Fibroblast of skin of right biceps (primary cell): Measurements from ENCODE around the gene CDC42EP2.

ENCODE experiments used
- DNase-seq: peaks from one replicate; pipeline ENCODE4 v3.0.0-alpha.2; 2013

CDC42EP2 gene

DNA sequence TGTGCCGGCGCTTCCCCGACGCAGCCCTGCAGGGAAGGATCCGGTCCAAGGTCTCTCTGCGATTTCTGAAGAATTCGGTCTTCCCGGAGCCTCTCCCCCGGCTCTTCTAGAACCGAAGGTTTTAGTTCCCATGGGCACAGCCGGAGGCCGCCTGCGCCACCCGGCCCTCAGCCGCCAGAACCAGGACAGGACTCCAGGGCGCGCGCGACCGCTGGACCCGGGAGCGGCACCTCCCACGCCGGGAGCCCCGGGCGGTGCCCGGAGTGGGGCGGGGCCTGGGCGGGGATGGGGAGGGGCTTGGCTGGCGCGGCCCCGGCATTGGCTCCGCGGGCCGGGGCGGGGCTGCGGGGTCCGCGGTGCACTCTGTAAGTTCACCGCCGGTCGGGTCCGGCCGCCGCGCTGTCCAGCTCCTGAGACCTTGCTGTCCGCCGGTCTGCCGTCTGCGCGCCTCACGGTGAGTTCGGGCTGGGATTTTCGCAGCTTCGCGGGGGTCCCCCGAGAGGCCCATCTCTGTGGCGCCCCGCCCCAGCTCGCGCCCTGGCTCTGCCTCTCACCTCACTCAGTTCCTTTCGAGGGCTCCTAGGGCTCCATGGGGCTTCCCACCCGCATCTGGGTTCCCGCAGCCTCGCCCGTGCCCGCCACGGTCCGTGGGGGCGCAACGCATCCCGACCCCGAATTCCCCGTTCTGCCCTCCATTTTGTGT lies at the start of gene CDC42EP2:
TSS of gene CDC42EP2 (plus strand) at position 366 of the 703 bp plus-strand sequence. CDS start 6,033 bp downstream, outside the sequence.
- DNase-seq = peak; percentile 75

- DNase-seq = no peak
Observed at GRCh38 chr11:65266210-65266609, 48.5 kb upstream of the CDC42EP2 start.

- peak; percentile 89 for DNase-seq
Observed at GRCh38 chr11:65274735-65275682, 39.7 kb upstream of the CDC42EP2 start.

DNA sequence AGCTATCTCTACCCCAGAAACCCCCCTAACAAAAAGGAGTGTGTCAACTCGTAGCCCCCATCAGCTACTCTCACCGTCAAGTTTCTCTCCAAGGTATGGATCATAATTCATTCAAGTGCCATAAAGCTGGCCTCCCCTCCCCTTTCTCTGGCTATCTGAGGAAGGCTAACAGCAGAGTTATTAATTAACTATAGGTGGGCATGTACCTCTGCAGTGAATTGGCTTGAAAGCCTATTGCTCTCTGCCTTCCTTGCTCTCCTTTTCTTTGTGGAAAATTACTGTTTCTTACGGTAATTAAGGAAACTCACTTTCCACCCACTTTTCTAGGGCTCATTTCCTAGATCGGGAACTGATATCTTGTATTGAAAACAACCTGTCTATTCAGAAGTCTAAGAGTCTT lies 38.8 kb upstream of the CDC42EP2 start:
- no peak for DNase-seq

GRCh38 chr11:65277631-65278277 lies 36.9 kb upstream of the CDC42EP2 start:
- DNase-seq = no peak

- peak; percentile 49 for DNase-seq
Observed at GRCh38 chr11:65278356-65278755, 36.3 kb upstream of the CDC42EP2 start.

- no peak for DNase-seq
Observed at GRCh38 chr11:65279279-65279678, 35.4 kb upstream of the CDC42EP2 start.

GRCh38 chr11:65279741-65280440 lies 34.8 kb upstream of the CDC42EP2 start:
- peak; percentile 97 for DNase-seq

GRCh38 chr11:65280646-65281045 lies 34.0 kb upstream of the CDC42EP2 start:
- no peak for DNase-seq

- DNase-seq = no peak
Observed at GRCh38 chr11:65286686-65287085, 28.0 kb upstream of the CDC42EP2 start.

DNA sequence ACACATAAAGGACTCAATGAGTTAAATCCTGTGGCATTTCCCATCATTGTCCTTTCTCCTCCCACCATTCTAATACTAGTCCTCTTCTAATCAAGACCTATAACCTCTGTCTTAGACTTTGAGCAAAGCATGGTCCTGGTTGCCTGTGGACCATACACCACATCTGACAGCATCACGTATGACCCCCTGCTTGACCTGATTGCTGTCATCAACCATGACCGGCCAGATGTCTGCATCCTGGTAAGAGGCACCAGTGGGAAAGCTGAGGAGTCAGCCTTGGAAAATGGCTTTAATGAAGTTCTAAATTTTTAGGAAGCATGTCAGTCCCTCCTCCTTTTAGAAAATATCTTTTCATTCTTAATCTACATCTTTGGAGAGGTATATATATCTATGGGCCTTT lies 27.1 kb upstream of the CDC42EP2 start:
- DNase-seq = no peak

DNA sequence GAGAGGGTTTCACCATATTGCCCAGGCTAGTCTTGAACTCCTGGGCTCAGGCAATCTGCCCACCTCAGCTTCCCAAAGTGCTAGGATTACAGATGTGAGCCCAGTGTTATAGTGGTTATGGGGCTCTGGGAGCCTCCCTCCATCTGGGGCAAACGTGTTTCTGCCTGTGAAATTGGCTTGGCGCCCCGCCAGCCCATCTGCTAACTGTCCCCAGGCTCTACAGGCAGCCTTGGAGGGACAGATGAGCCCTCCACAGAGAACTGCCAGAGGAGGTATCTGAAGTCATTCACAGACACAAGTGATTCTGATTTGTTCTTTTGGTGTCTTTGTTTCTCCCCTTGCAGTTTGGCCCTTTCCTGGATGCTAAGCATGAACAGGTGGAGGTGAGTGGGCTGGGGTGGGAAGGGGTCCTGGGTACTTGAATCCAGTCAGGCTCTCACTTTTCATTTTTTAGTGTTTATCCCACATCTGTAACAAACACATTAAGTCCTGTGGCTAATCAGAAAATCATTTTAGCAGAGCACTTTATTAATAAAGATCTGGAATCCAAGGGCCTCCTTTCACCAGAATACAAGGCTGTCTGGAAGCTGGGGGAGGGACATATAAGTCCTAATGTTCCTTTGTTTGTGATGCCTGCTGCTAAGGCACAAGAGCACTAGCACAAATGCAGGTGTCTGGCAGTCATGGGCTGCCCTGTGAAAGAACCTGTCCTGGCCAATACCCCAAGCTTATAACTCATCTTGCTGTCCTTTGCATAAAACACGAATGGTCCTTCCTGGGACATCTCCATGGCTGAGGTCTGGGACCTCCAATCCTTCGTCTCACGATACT lies 25.7 kb upstream of the CDC42EP2 start:
- DNase-seq = no peak

GRCh38 chr11:65290448-65291165 lies 24.1 kb upstream of the CDC42EP2 start:
- DNase-seq = peak; percentile 95

GRCh38 chr11:65291613-65292012 lies 23.1 kb upstream of the CDC42EP2 start:
- DNase-seq = peak; percentile 77

DNA sequence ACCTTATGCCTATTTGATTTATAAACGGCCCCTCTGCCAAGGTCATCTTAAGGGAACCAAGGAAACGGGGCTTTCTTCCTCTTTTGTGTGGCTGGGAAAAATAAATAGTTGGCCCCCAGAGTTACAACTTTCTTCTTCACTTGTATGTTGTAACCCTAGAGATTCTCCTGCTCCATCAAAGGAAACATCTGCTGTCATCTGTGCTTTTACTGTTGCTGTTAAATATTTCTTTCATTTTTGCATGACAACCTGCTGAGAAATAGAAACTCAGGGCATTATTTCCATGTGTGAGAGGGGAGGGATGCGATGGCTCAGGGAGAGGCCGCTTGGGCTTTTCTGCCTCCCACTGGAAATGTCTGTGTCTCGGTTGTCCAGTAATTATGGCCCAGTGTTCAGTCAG lies 21.8 kb upstream of the CDC42EP2 start:
- no peak for DNase-seq

GRCh38 chr11:65293909-65294381 lies 20.7 kb upstream of the CDC42EP2 start:
- DNase-seq = no peak

GRCh38 chr11:65295001-65295400 lies 19.7 kb upstream of the CDC42EP2 start:
- no peak for DNase-seq

- DNase-seq = no peak
Observed at GRCh38 chr11:65295571-65296341, 18.9 kb upstream of the CDC42EP2 start.

GRCh38 chr11:65297026-65297672 lies 17.5 kb upstream of the CDC42EP2 start:
- no peak for DNase-seq

- no peak for DNase-seq
Observed at GRCh38 chr11:65298131-65298535, 16.5 kb upstream of the CDC42EP2 start.
